Stimulated activated CD4-positive, alpha-beta T cell treated with anti-CD3 and anti-CD28 coated beads, Interleukin-12 subunit alpha, Interleukin-12 subunit beta, amount 100 ng/mL, for 24 hours (primary cell): ENCODE measurements around the gene MIP.
A peak's percentile ranks its signal among the peaks of the same experiment; 100 is the strongest.
"Not testable (repeated sequence)": the region's sequence is repeated elsewhere in the genome, so short reads cannot be mapped to it uniquely, and the experiment has no call there.

ENCODE experiments used
- DNase-seq, 2 experiments: peaks; one replicate each; pipeline ENCODE4 v3.0.0-alpha.2; 2020; ENCODE audit warnings: low read depth in 2 of 2

MIP gene

GRCh38 chr12:56468216-56469006 is 14.0 kb upstream of the MIP start, which contains the start of gene SPRYD4:
Gene SPRYD4, plus strand, starts transcription at chr12:56468578. Its CDS starts 14 bp downstream, at chr12:56468592.
- peak; percentile 86 to 89 for DNase-seq

- no peak for DNase-seq
These were observed 8.1 kb upstream of the MIP start for GRCh38 chr12:56462565-56462964.

- DNase-seq, result no peak
These were observed 7.0 kb upstream of the MIP start for GRCh38 chr12:56461235-56462159.

- no peak for DNase-seq
These were observed 3.4 kb upstream of the MIP start for GRCh38 chr12:56457817-56458216.

- DNase-seq, result no peak
These were observed 3.3 kb downstream of the MIP start for GRCh38 chr12:56451147-56451546.

GRCh38 chr12:56450241-56450640 is 4.2 kb downstream of the MIP start:
- DNase-seq, result no peak

GRCh38 chr12:56449622-56449984 is 4.9 kb downstream of the MIP start:
- DNase-seq, result no peak

- peak; percentile 73 to 80 for DNase-seq
These were observed 5.4 kb downstream of the MIP start, which contains the start of gene TIMELESS for GRCh38 chr12:56448860-56449621. Gene TIMELESS, minus strand, starts transcription at chr12:56449426. Its CDS starts 15,256 bp downstream, at chr12:56434170.

GRCh38 chr12:56443208-56443607 is 11.2 kb downstream of the MIP start:
- DNase-seq, result not testable (repeated sequence)

GRCh38 chr12:56437430-56438176 is 16.9 kb downstream of the MIP start:
- no peak for DNase-seq

- no peak for DNase-seq
These were observed 19.6 kb downstream of the MIP start for GRCh38 chr12:56434828-56435227.

- no peak for DNase-seq
These were observed 22.6 kb downstream of the MIP start for GRCh38 chr12:56431850-56432249.

GRCh38 chr12:56431288-56431687 is 23.2 kb downstream of the MIP start:
- no peak for DNase-seq

GRCh38 chr12:56425940-56426438 is 28.5 kb downstream of the MIP start:
- no peak for DNase-seq

- no peak for DNase-seq
These were observed 29.3 kb downstream of the MIP start for GRCh38 chr12:56425193-56425592.

- DNase-seq, result no peak
These were observed 34.0 kb downstream of the MIP start for GRCh38 chr12:56420411-56420810.

- no peak for DNase-seq
These were observed 36.7 kb downstream of the MIP start for GRCh38 chr12:56417739-56418138.

GRCh38 chr12:56414401-56414800 is 40.1 kb downstream of the MIP start:
- no peak for DNase-seq

- DNase-seq, result no peak
These were observed 41.1 kb downstream of the MIP start for GRCh38 chr12:56413392-56413791.

GRCh38 chr12:56411781-56412639 is 42.4 kb downstream of the MIP start:
- DNase-seq, result no peak
